GM21367 (cell line): Measurements from ENCODE around the gene CCDC93.
"Not testable (repeated sequence)": the region's sequence is repeated elsewhere in the genome, so short reads cannot be mapped to it uniquely, and the experiment has no call there.

Source experiments
- ATAC-seq: cut with Tn5 transposase; IDR thresholded peaks from one replicate; pipeline ENCODE4 v1.9.1; 2021; ENCODE audit not compliant: unreplicated experiment

CCDC93 gene

GRCh38 chr2:117957616-117958015 lies 56.3 kb downstream of the CCDC93 start:
- ATAC-seq, result no peak

GRCh38 chr2:117956036-117956796 lies 57.7 kb downstream of the CCDC93 start:
- ATAC-seq, result no peak

DNA sequence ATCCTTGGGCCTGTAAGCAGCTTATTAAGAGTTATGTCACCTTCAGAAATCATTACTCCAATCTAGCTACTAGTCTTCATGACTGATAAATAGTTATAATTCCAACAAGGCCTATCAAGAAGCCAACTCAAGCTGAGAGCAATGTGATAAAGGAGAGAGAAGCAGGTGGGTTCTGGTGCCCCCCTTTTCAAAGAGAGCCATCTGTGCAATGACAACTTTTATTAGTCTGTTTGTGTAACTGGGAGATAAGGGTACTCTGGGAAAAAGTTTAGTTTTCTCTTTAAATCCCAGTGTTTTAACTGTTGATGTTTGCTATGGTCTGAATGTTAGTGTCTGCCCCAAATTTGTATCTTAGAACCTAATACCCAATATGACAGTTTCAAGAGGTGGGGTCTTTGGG lies 60.6 kb downstream of the CCDC93 start:
- no peak for ATAC-seq

DNA sequence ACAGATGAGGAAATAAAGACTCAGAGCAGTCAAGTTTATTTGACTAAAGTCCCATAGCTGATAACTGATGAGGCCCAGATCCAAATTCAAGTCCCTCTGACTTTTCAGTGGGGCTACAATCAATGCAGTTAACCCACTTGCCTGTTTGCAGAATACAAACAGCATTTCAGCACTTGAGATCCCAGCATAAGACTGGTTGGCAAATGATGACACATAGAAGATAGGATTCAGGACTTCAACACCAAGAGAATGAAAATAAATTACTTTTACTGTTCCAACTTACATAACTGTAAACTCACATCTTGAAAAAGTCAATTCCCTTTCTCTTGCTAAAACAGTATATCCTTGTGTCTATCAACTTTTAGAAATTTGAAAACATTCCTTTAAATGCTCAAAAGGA lies 61.2 kb downstream of the CCDC93 start:
- no peak for ATAC-seq

DNA sequence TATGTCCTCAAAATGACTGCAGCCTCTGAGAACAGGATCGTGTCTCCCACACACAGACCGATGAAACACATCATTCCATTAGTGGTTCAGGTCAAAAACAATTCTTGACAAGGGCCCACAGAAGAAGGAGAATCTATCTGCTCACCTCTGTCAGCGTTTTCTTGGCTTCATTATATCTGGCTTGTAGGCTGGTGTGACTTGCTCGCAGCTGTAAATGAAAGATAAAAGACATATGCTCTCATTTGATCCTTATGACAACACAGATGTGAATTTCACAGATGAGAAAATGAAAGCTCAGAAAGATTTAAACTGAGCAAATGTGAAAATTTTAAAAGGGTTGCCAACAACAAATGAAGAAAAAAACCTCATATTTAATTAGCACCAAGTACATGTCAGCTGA lies 61.6 kb downstream of the CCDC93 start:
- no peak for ATAC-seq

DNA sequence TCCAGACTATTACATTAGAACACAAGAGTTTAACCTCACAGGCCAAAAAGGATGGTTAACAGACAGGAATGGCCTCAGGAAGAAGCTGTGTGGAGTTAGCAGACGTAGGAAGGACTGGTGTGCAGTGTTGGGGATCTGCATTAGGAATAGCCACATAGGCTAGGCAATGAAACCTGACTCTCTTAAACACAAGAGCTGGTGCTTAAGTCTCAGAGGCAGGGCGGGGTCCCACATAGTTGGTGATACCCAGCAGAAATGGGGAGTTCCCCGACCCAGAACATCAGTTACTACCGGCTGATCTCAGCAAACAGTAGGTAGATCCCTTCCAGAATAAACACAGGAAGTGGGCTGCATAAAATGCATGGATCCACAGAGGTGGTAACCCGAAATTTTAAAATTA lies 64.1 kb downstream of the CCDC93 start:
- no peak for ATAC-seq

- ATAC-seq, result no peak
These were observed 65.3 kb downstream of the CCDC93 start for GRCh38 chr2:117948615-117949014.

- ATAC-seq, result no peak
These were observed 68.6 kb downstream of the CCDC93 start for GRCh38 chr2:117945296-117945695.

DNA sequence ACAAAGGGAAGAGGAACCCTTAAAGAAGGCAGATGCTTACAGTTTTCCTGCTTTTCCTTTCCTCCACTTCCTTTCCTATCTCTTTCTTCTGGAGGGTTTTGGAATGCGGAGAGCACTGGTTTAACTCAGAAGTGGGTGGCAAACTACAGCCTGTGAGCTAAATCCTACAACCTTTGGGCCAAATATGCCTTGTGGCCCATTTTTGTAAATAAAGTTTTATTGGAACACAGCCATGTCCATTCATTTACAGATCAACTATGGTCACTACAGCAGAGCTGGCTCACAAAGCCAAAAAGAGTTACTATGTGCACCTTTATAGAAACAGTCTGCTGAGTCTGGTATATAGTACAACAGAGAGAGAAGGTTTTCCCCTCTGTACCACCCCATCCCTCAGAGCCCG lies 69.1 kb downstream of the CCDC93 start:
- no peak for ATAC-seq

- no peak for ATAC-seq
These were observed 70.7 kb downstream of the CCDC93 start for GRCh38 chr2:117943013-117943672.

- ATAC-seq, result no peak
These were observed 71.3 kb downstream of the CCDC93 start for GRCh38 chr2:117942551-117942950.

- ATAC-seq, result no peak
These were observed 72.2 kb downstream of the CCDC93 start for GRCh38 chr2:117941693-117942092.

- ATAC-seq, result no peak
These were observed 73.4 kb downstream of the CCDC93 start for GRCh38 chr2:117940436-117940835.

DNA sequence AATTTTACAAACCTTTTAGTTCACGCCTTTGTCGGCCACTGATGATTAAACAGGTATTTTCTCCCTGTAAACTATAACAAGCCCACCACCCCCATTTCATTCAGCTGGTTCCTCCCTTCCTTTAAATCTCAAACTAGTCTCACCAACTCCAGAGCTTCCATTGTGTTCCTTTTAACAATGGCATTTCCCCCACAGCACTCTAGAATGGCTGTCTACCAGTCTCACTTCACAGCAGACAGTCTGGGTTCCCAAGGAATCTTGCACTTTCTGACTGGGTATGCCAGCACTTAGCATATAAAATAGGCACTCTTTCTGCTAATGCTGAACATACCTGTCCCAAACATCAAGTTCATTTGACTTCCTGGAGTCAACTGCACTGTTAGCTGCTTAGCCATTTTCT lies 75.3 kb downstream of the CCDC93 start:
- ATAC-seq, result no peak

GRCh38 chr2:117936871-117937428 lies 76.9 kb downstream of the CCDC93 start:
- ATAC-seq, result no peak

GRCh38 chr2:117935954-117936353 lies 77.9 kb downstream of the CCDC93 start:
- no peak for ATAC-seq

GRCh38 chr2:117935456-117935855 lies 78.4 kb downstream of the CCDC93 start:
- ATAC-seq, result no peak

DNA sequence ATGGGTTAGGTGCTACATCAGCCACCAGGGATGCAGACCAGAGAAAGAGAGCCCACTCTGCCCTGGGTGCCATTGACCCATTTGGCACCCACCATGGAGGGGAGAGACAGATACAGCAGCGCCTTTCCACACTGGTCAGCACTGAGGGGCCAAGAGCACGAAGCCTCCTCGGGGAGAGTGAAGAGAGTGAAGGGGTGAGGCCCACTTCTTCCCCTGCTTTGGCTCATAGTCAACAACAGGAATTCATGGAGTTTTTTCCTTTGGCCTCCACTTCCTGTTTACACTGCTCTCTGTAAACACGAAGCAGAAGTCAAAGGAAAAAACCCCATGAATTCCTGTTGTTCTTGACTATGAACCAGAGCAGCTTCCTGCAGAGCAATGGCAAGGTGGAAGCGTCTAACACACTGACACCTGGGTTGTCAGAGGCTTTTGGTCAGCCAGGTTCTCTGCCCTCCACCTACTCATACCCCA lies 80.0 kb downstream of the CCDC93 start:
- ATAC-seq, result no peak

- ATAC-seq, result no peak
These were observed 81.9 kb downstream of the CCDC93 start for GRCh38 chr2:117931978-117932377.

- no peak for ATAC-seq
These were observed 82.6 kb downstream of the CCDC93 start for GRCh38 chr2:117931266-117931665.

- no peak for ATAC-seq
These were observed 83.1 kb downstream of the CCDC93 start for GRCh38 chr2:117930775-117931174.

- ATAC-seq, result not testable (repeated sequence)
These were observed 90.4 kb downstream of the CCDC93 start for GRCh38 chr2:117923471-117923870.
